ENCODE data around the gene KRTAP13-1. TPM values are rescaled to one million over a fixed set of nuclear protein-coding genes. Genes with fewer than 3 reads are reported as not detected.

Gene KRTAP13-1
- total and polyA plus RNA-seq, 12 donors, result not detected

DNA sequence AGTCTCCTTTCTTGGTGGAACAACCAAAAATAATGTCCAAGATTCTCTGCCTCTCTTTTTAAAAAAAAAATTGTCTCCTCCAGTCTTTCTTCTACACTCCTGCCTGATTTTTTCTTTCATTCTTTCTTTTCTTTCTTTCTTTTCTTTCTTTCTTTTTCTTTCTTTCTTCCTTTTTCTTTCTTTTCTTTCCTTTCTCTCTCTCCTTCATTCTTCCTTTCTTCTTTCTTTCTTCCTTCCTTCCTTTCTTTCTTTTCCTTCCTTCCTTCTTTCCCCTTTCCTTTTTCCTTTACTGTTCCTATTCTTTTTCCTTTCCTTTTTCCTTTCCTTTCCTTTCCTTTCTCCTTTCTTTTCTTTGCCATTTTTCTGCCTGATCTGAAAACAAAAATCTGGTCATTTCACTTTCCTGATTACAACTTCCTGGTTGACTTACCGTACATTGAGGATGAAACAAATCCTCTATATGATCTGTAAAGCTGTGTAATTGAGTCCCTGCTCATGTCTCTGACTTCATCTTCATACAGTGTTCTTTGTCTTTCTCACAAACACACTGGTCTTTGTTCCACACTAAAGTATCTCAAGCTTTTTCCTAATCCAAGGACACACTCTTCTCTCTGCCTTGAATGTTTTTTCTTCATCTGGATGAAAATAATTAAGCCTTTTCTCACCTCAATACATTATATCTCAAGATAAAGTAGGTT is 41.4 kb upstream of the KRTAP13-1 start:
- no peaks in the 10 kb centered on the region for H3K27me3 ChIP-seq
- WGBS, 2 donors, result 52 to 76% methylated on average over 1 of the region's 1 CpG
- H3K9me3 ChIP-seq, result no peaks in the 10 kb centered on the region
- intact Hi-C loops (cut with DNase I), result no loop called here
- TF ChIP-seq, protein P1, sequence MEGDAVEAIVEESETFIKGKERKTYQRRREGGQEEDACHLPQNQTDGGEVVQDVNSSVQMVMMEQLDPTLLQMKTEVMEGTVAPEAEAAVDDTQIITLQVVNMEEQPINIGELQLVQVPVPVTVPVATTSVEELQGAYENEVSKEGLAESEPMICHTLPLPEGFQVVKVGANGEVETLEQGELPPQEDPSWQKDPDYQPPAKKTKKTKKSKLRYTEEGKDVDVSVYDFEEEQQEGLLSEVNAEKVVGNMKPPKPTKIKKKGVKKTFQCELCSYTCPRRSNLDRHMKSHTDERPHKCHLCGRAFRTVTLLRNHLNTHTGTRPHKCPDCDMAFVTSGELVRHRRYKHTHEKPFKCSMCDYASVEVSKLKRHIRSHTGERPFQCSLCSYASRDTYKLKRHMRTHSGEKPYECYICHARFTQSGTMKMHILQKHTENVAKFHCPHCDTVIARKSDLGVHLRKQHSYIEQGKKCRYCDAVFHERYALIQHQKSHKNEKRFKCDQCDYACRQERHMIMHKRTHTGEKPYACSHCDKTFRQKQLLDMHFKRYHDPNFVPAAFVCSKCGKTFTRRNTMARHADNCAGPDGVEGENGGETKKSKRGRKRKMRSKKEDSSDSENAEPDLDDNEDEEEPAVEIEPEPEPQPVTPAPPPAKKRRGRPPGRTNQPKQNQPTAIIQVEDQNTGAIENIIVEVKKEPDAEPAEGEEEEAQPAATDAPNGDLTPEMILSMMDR (IDR thresholded peaks at IDR 0.05), result no peak
- no peak for ATAC-seq
- H3K4me3 ChIP-seq, result no peak overlapping the region
- no peak for DNase-seq
- H3K27ac ChIP-seq, result no peak overlapping the region
- H3K36me3 ChIP-seq, result no peaks in the 10 kb centered on the region
- H3K4me1 ChIP-seq, result no peaks in the 10 kb centered on the region

DNA sequence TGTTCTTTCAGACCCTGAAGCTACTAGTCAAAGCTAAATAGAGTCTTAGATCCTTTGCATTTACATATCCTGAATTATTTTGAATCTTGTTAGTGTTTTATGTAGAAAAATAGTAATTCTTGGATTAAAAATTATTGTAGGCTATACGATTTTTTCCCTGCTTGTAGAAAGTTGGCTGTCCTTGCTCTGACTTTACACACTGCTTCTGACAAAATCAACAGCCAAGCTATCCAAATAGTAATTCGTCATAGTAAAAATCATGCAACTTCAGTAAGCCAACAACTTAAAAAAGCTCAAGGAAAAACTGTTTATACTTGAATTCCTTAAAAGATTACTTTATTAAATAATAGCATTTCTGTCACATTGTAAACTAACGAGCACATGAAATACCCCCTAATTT is 39.9 kb upstream of the KRTAP13-1 start:
- Histone ChIP-seq H3K27ac (no peak overlapping the region), H3K4me3 (no peak overlapping the region), H3K4me1 (no peaks in the 10 kb centered on the region), H3K36me3 (no peaks in the 10 kb centered on the region), H3K9me3 (no peaks in the 10 kb centered on the region), H3K27me3 (no peaks in the 10 kb centered on the region)
- TF ChIP-seq, protein P1 (IDR thresholded peaks at IDR 0.05), result no peak
- ATAC-seq, result no peak
- 63 to 64% methylated on average over 3 of the region's 3 CpGs for WGBS, 2 donors
- no peak for DNase-seq
- intact Hi-C loops (cut with DNase I), result no loop called here

DNA sequence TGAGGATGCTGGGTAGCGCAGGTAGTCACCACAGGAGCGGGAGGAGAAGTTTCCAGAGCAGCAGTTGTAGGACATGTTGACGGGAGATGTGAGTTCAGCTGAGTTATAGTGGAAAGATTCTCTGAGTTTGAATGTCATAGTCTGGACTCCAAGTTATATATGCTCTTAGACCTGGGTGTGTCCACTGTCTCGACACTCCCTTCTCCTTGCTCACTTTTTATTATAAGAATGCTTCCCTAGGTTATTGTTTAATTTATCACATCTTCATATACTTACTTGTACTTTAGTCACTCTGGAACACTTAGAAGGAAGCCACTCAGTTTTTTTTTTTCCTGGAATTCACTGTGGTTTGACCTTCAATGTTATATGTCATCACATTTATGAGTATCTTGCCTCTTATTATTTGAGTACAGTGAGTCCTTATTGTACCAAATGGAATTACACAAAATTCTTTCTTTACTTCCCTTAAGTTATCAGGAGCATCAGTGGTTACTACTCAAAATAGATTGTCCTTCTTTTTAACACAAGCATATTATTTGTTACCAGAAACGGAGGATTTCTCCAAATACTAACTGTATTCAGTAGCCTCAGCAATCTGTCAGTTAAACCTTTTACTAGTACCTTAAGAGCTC is 23.6 kb upstream of the KRTAP13-1 start, which contains the start of gene KRTAP13-2:
Gene KRTAP13-2 (minus strand): TSS at position 133 of the 632 bp plus-strand sequence. CDS start 58 bp downstream, at position 75.
- intact Hi-C loops (cut with DNase I), result no loop called here
- Histone ChIP-seq H3K27me3 (no peaks in the 10 kb centered on the region), H3K9me3 (peaks cover 0 to 7% (median 0%) of the 10 kb centered on the region in 11 donors), H3K4me3 (no peak within 1 kb of the TSS), H3K36me3 (no peaks in the 10 kb centered on the region), H3K27ac (no peak within 1 kb of the TSS), H3K4me1 (no peaks in the 10 kb centered on the region)
- 85 to 86% methylated on average over 5 of the region's 5 CpGs for WGBS, 2 donors
- no peak for ATAC-seq
- DNase-seq, result no peak
- TF ChIP-seq, protein P1 (IDR thresholded peaks at IDR 0.05), result no peak

DNA sequence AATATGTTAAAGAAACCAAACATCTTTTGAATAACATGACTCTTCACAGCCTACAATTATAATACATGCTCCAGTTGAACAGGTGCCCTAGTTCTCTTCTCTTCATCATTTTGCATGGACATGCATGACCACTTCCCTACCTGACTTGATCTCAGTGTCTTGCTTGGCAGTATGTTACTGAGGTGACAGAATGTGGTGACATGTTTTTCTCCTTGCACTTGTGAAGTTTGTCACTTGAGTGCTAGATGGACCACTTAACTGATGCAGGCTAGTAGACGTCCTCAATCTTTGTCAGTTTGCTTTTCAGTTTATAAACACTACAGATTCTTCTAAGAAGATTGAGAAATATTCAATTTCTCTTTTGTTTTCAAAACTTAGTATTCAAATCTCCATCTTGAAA is 13.6 kb upstream of the KRTAP13-1 start:
- Histone ChIP-seq H3K4me3 (no peak overlapping the region), H3K4me1 (no peaks in the 10 kb centered on the region), H3K27ac (no peak overlapping the region), H3K27me3 (no peaks in the 10 kb centered on the region), H3K9me3 (no peaks in the 10 kb centered on the region), H3K36me3 (no peaks in the 10 kb centered on the region)
- TF ChIP-seq, protein P1 (IDR thresholded peaks at IDR 0.05), result no peak
- ATAC-seq (no peak), DNase-seq (no peak)
- intact Hi-C loops (cut with DNase I), result no loop called here
- 26 to 47% methylated on average over 1 of the region's 1 CpG for WGBS, 2 donors

Data from heart right ventricle (tissue), 16 donors.